Measurements from ENCODE around the gene ARSB. TPM values are rescaled to one million over a fixed set of nuclear protein-coding genes. Genes with fewer than 3 reads are reported as not detected.
A peak's percentile ranks its signal among the peaks of the same experiment; 100 is the strongest.

Gene ARSB
- total RNA-seq, 2 experiments from 2014 or later, result 9.2 TPM

GRCh38 chr5:78888580-78889368 lies 96.3 kb downstream of the ARSB start:
- Histone ChIP-seq H2AFZ (ENCODE audit: low read length) (peak overlapping the region; percentile 27; the same call in 1 of the 2 replicates), H3K9me2 (ENCODE audit: insufficient read depth, low read length) (no peaks in the 10 kb centered on the region), H3K79me2 (ENCODE audit: insufficient read depth, low read depth, low read length) (no peaks in the 10 kb centered on the region), H4K20me1 (ENCODE audit: insufficient read depth, low read length) (no peaks in the 10 kb centered on the region), H3K4me3 (ENCODE audit: low read depth, low read length, poor library complexity, severe bottlenecking) (no peak overlapping the region), H3K4me1 (ENCODE audit: insufficient read depth, low read length, poor library complexity, severe bottlenecking) (peaks cover 29% of the 10 kb centered on the region), H3K4me2 (ENCODE audit: low read length) (no peak overlapping the region; the same call in 1 of the 2 replicates), H3K9me3 (ENCODE audit: low read length) (no peaks in the 10 kb centered on the region; the same call in 1 of the 2 replicates), H3K36me3 (ENCODE audit: insufficient read depth, low read length) (peaks cover 10% of the 10 kb centered on the region; the same call in 1 of the 2 replicates), H3K27ac (ENCODE audit: low read depth, low read length, poor library complexity, severe bottlenecking) (no peak overlapping the region)
- TF ChIP-seq EZH2phosphoT487 (IDR thresholded peaks at IDR 0.05; ENCODE audit: borderline replicate concordance, low read depth, low read length) (no peak), CTCF (conservative IDR thresholded peaks at IDR 0.05; ENCODE audit: low read length) (no peak)
- ChIA-PET CTCF (ENCODE audit: unreplicated experiment) (no interaction called here), POLR2A (interaction anchor here (0.7 kb wide), 1 partner anchor 11 kb away, joined by 3 read pairs; no protein-coding TSS in a partner anchor)
- no peak for DNase-seq (ENCODE audit: low spot score)
- no TSS peak for BruUV-seq (replicated peaks)
- intact Hi-C loops (cut with micrococcal nuclease; ENCODE audit: unreplicated experiment), result loop anchor here (5.0 to 10.0 kb wide), 2 partner anchors 79 to 424 kb away; no protein-coding TSS in a partner anchor

DNA sequence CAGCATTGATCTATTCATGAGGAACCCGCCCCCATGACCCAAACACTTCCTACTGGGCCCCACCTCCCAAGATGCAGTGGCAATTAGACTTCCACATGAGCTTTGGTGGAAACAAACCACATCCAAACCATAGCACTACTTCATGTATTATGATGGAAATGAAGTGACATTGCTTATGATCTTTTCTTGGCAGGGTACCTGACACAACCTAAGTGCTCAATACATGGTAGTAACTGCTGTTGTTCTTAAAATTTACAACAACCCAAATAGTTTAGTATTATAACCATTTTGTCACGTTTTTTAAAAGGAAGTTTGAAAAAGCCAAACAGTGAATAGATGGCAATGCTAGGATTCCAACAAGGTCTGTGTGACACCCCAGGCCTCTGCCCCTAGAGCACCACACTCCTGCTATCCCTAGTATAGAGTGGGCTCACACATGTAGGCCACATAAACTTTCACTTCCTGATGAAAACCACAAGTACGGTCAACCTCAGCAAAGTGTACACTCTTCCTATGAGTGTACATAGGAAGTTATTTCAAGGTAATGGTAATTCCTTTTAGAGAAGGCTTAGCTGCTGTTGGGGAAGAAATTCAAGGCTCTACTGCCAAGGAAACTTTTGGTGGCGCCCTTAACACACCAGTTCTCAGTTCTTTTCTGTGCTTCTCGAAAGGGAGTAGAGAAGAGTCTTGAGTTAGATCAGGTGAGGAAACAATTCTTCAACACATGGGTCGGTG lies 97.6 kb downstream of the ARSB start:
- intact Hi-C loops (cut with micrococcal nuclease; ENCODE audit: unreplicated experiment), result loop anchor here (2.0 to 10.0 kb wide), 3 partner anchors 80 to 423 kb away; no protein-coding TSS in a partner anchor
- ChIA-PET POLR2A (interaction anchor here (0.5 kb wide), 1 partner anchor 73 kb away, joined by 3 read pairs; no protein-coding TSS in a partner anchor), CTCF (ENCODE audit: unreplicated experiment) (interaction anchor here (0.6 kb wide), 2 partner anchors 239 to 665 kb away, joined by 3 read pairs; partner anchors contain the start of gene LHFPL2)
- Histone ChIP-seq H3K27ac (ENCODE audit: low read depth, low read length, poor library complexity, severe bottlenecking) (peak overlapping the region; percentile 39), H3K36me3 (ENCODE audit: insufficient read depth, low read length) (peaks cover 4% of the 10 kb centered on the region; the same call in 1 of the 2 replicates), H4K20me1 (ENCODE audit: insufficient read depth, low read length) (no peaks in the 10 kb centered on the region), H3K4me2 (ENCODE audit: low read length) (peak overlapping the region; percentile 55), H3K9me2 (ENCODE audit: insufficient read depth, low read length) (no peaks in the 10 kb centered on the region), H3K9me3 (ENCODE audit: low read length) (no peaks in the 10 kb centered on the region; the same call in 1 of the 2 replicates), H3K4me3 (ENCODE audit: low read depth, low read length, poor library complexity, severe bottlenecking) (no peak overlapping the region), H2AFZ (ENCODE audit: low read length) (peak overlapping the region; percentile 27; the same call in 1 of the 2 replicates), H3K79me2 (ENCODE audit: insufficient read depth, low read depth, low read length) (no peaks in the 10 kb centered on the region), H3K4me1 (ENCODE audit: insufficient read depth, low read length, poor library complexity, severe bottlenecking) (peaks cover 28% of the 10 kb centered on the region)
- peak; percentile 74 for DNase-seq (ENCODE audit: low spot score)
- TF ChIP-seq EZH2phosphoT487 (IDR thresholded peaks at IDR 0.05; ENCODE audit: borderline replicate concordance, low read depth, low read length) (no peak), CTCF (conservative IDR thresholded peaks at IDR 0.05; ENCODE audit: low read length) (peak; percentile 63)
- no TSS peak for BruUV-seq (replicated peaks)

Measured in OCI-LY7 (cell line).